Endothelial cell of umbilical vein (primary cell): Measurements from ENCODE around the gene NDUFS6. TPM values are rescaled to one million over a fixed set of nuclear protein-coding genes. Genes with fewer than 3 reads are reported as not detected.

ENCODE experiments used
- BruUV-seq: library from RNA; stranded (reverse); fragments of 400-500 nt; replicated peaks from 2 replicates; lab custom pipeline; 2021; lab: Mats Ljungman, UMichigan
- CTCF ChIA-PET: fragments of 300-600, 350-600 bp; sonication (Branson Sonifier 250); formaldehyde crosslinking; loops from one replicate; lab custom pipeline; 2021; ENCODE audit warnings: antibody characterized with exemption, inconsistent platforms; lab: Charles Lee
- POLR2A ChIA-PET: fragments of 300-600, 350-600 bp; sonication (Branson Sonifier 250); formaldehyde crosslinking; loops from one replicate; lab custom pipeline; 2021; ENCODE audit warnings: antibody characterized with exemption, inconsistent platforms; lab: Charles Lee
- DNase-seq: peaks from one replicate; pipeline ENCODE4 v3.0.0-alpha.2; 2011; ENCODE audit warnings: low read depth, low spot score
- FAIRE-seq: peaks from 2 replicates; lab custom pipeline; 2011; peaks lifted over from hg19 to GRCh38; lab: Jason Lieb, UNC
- H2AFZ ChIP-seq: 2 replicates; pipeline ENCODE4 v1.6.0; 2012; ENCODE audit warnings: low read depth, low read length, control low read depth, inconsistent platforms
- H3K27ac ChIP-seq: 2 replicates; pipeline ENCODE4 v1.5.1; 2011; ENCODE audit warnings: low read depth, mild to moderate bottlenecking, control low read depth, low read length, moderate library complexity; ENCODE audit not compliant: insufficient read depth
- H3K27me3 ChIP-seq, 2 experiments: 2 replicates each; pipeline versions ENCODE4 v1.6.0 to v1.6.1; 2011; ENCODE audit warnings: low read length in 2 of 2, mixed read lengths in 1 of 2; ENCODE audit not compliant: control insufficient read depth in 2 of 2, insufficient read depth in 2 of 2
- H3K36me3 ChIP-seq, 2 experiments: 2 replicates in 1 of 2; 3 replicates in 1 of 2; pipeline ENCODE4 v1.5.1; 2011; ENCODE audit warnings: low read length in 2 of 2, mild to moderate bottlenecking in 1 of 2, moderate library complexity in 1 of 2; ENCODE audit not compliant: control insufficient read depth in 2 of 2, insufficient read depth in 2 of 2; ENCODE audit errors: extremely low read depth in 1 of 2
- H3K4me1 ChIP-seq: 3 replicates; pipeline ENCODE4 v1.5.1; 2011; ENCODE audit warnings: mild to moderate bottlenecking, low read length; ENCODE audit not compliant: control insufficient read depth, insufficient read depth; ENCODE audit errors: extremely low read depth
- H3K4me2 ChIP-seq: 2 replicates; pipeline ENCODE4 v1.6.1; 2011; ENCODE audit warnings: low read length, control low read depth, mixed read lengths; ENCODE audit not compliant: insufficient read depth
- H3K4me3 ChIP-seq, 3 experiments: fragments of 200-600 bp in 1 of 3; sonication (generic), shearing (Covaris generic) in 1 of 3; replicated peaks in 1 of 3; 2 replicates each; pipeline ENCODE4 v1.5.1; 2011 to 2016; ENCODE audit warnings: control low read depth in 3 of 3, low read length in 3 of 3, mild to moderate bottlenecking in 2 of 3, inconsistent platforms in 1 of 3, low read depth in 1 of 3, moderate library complexity in 1 of 3; ENCODE audit not compliant: insufficient read depth in 1 of 3
- H3K79me2 ChIP-seq: 2 replicates; pipeline ENCODE4 v1.6.0; 2012; ENCODE audit warnings: low read length, inconsistent platforms; ENCODE audit not compliant: control insufficient read depth, insufficient read depth
- H3K9ac ChIP-seq: replicated peaks from 2 replicates; pipeline ENCODE3; 2011; ENCODE audit warnings: low read length, control low read depth; ENCODE audit not compliant: insufficient read depth; ENCODE audit errors: extremely low read depth
- H3K9me1 ChIP-seq: replicated peaks from 3 replicates; pipeline ENCODE4 v1.6.0; 2011; ENCODE audit warnings: mild to moderate bottlenecking, low read length; ENCODE audit not compliant: control insufficient read depth, insufficient read depth; ENCODE audit errors: extremely low read depth
- H3K9me3 ChIP-seq: replicated peaks from 2 replicates; pipeline ENCODE4 v1.5.1; 2012; ENCODE audit warnings: low read length, inconsistent platforms; ENCODE audit not compliant: control insufficient read depth, insufficient read depth
- H4K20me1 ChIP-seq: replicated peaks from 2 replicates; pipeline ENCODE3; 2011; ENCODE audit warnings: mild to moderate bottlenecking, low read length; ENCODE audit not compliant: control insufficient read depth, insufficient read depth; ENCODE audit errors: extremely low read depth
- CTCF ChIP-seq, 2 donors: IDR thresholded peaks; 1 replicate in 1 of 2; 2 replicates in 1 of 2; pipeline ENCODE4 v1.5.1; 2011; ENCODE audit warnings: low read length in 2 of 2, mild to moderate bottlenecking in 2 of 2, moderate library complexity in 2 of 2, control low read depth in 1 of 2, inconsistent platforms in 1 of 2, low read depth in 1 of 2; ENCODE audit not compliant: insufficient read depth in 1 of 2; ENCODE audit errors: extremely low read depth in 1 of 2
- EZH2 ChIP-seq: IDR thresholded peaks from 2 replicates; pipeline ENCODE4 v1.6.1; 2012; ENCODE audit warnings: borderline replicate concordance, low read depth, mild to moderate bottlenecking, moderate library complexity, low read length, inconsistent platforms; ENCODE audit not compliant: severe bottlenecking
- FOS ChIP-seq: IDR thresholded peaks from 2 replicates; pipeline ENCODE4 v1.6.1; 2011; ENCODE audit warnings: mild to moderate bottlenecking, low read length, moderate library complexity, borderline replicate concordance; ENCODE audit not compliant: insufficient read depth
- GATA2 ChIP-seq: IDR thresholded peaks from 2 replicates; pipeline ENCODE4 v1.7.0; 2011; ENCODE audit warnings: low read depth, mild to moderate bottlenecking, moderate library complexity, mixed read lengths, low read length; ENCODE audit not compliant: insufficient read length, insufficient read depth
- JUN ChIP-seq: IDR thresholded peaks from 2 replicates; pipeline ENCODE4 v1.6.1; 2011; ENCODE audit warnings: borderline replicate concordance, low read depth; ENCODE audit not compliant: insufficient read length, insufficient read depth
- MAX ChIP-seq: IDR thresholded peaks from 2 replicates; pipeline ENCODE4 v1.6.1; 2011; ENCODE audit not compliant: insufficient read depth, insufficient read length
- MYC ChIP-seq: IDR thresholded peaks from one replicate; pipeline ENCODE4 v1.6.1; 2011; ENCODE audit warnings: mild to moderate bottlenecking, low read depth, low read length
- POLR2A ChIP-seq: IDR thresholded peaks from 2 replicates; pipeline ENCODE4 v1.6.1; 2012; ENCODE audit warnings: low read depth, mild to moderate bottlenecking, control low read depth, low read length
- POLR2AphosphoS5 ChIP-seq: IDR thresholded peaks from 2 replicates; pipeline ENCODE4 v1.6.1; 2012; ENCODE audit warnings: low read depth, mild to moderate bottlenecking, control low read depth, low read length, moderate library complexity; ENCODE audit not compliant: insufficient read depth
- dilution Hi-C: fragments of 300-500 bp; cut with MboI; formaldehyde crosslinking; loops from one replicate; pipeline ENCODE4 v1.15.0; 2019; ENCODE audit warnings: low sequenced_read_pairs; ENCODE audit not compliant: extremely low pct_ligation_motif_present
- intact Hi-C: fragments of 100-400 bp; cut with micrococcal nuclease; formaldehyde crosslinking; loops from one replicate; pipeline ENCODE4 v1.10.0; 2022
- polyA plus RNA-seq, 4 experiments: library from polyadenylated mRNA; depleted of rRNA in 3 of 4; stranded (reverse) in 3 of 4; unstranded in 1 of 4; fragments of >200 nt; gene quantifications; 2 replicates each; pipeline versions ENCODE4 v1.2.1 to v1.2.3, GENCODE V29; 2011 to 2012; ENCODE audit warnings: missing spikeins in 1 of 4
- total RNA-seq: library from RNA; stranded (reverse); gene quantifications from 2 replicates; pipeline ENCODE4 v1.2.3, GENCODE V29; 2021

NDUFS6 gene
- total and polyA plus RNA-seq, 2 donors (not counting 3 experiments of a cell fraction or from before 2014, with no cell fraction given), result 42.5 to 127 TPM

GRCh38 chr5:1810581-1811101, 9.4 kb downstream of the NDUFS6 start:
- Histone ChIP-seq H3K4me3 (no peak overlapping the region), H3K4me1 (no peaks in the 10 kb centered on the region), H3K4me2 (no peak overlapping the region), H3K27me3 (no peaks in the 10 kb centered on the region), H3K36me3 (peaks cover 12 to 47% of the 10 kb centered on the region in 2 experiments), H3K9me3 (no peaks in the 10 kb centered on the region), H3K27ac (no peak overlapping the region), H3K79me2 (peaks cover 49% of the 10 kb centered on the region), H4K20me1 (no peaks in the 10 kb centered on the region), H3K9me1 (no peaks in the 10 kb centered on the region), H2AFZ (no peak overlapping the region), H3K9ac (no peak overlapping the region)
- ChIA-PET CTCF (interaction anchor here (1.1 kb wide), 1 partner anchor 13 kb away, joined by 3 read pairs; no protein-coding TSS in a partner anchor), POLR2A (no interaction called here)
- no peak for TF ChIP-seq MAX
- TF ChIP-seq POLR2A, result no peak
- no peak for TF ChIP-seq JUN
- no peak for TF ChIP-seq GATA2
- TF ChIP-seq EZH2, result no peak
- TF ChIP-seq CTCF (IDR thresholded peaks at IDR 0.05; ENCODE audit: extremely low read depth in 1 of 2, insufficient read depth in 1 of 2, low read depth in 1 of 2, low read length in 2 of 2), result no peak
- no peak for TF ChIP-seq MYC
- TF ChIP-seq FOS, result no peak
- no peak for TF ChIP-seq POLR2AphosphoS5
- dilution Hi-C loops, result no loop called here
- BruUV-seq, result no TSS peak
- DNase-seq (no peak), FAIRE-seq (no peak)
- intact Hi-C loops, result no loop called here
